ENCODE results near the gene ANO8.

The ANO8 gene

GRCh38 chr19:17329366-17330261, 5.0 kb downstream of the ANO8 start:
- no peak for DNase-seq (ENCODE audit: low read depth in 2 of 2)

- no peak for DNase-seq (ENCODE audit: low read depth in 2 of 2)
These were observed 5.9 kb downstream of the ANO8 start for GRCh38 chr19:17328517-17329365.

GRCh38 chr19:17327654-17328516, 6.8 kb downstream of the ANO8 start:
- DNase-seq (ENCODE audit: low read depth in 2 of 2), result no peak

DNA sequence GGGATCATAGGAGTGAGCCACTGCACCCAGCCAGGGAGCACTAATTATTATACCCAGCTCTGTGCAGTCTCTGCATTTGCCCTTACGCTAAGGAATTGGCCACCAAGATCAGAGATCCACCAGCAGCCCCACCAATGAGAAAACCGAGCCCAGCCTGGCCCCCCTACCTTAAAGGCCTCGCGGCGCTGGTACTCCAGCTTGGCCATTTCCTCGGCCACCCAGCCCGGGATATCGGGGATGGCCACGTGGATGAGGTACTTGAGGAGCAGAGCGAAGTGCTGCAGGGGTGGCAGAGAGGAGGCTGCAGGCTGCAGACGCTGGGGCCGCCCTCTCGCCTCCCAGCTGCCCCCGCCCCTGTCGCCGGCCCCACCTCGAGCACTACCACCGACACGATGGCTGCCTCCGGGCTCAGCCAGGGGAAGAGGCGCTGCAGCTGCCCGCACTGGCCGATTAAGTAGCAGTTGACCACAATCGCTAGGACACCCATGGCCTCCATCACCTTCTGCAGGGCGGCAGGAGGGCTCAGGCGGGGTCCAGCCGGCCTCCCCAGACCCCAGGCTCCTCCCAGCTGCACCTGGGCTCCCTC, 7.5 kb downstream of the ANO8 start:
- DNase-seq (ENCODE audit: low read depth in 2 of 2), result no peak

DNA sequence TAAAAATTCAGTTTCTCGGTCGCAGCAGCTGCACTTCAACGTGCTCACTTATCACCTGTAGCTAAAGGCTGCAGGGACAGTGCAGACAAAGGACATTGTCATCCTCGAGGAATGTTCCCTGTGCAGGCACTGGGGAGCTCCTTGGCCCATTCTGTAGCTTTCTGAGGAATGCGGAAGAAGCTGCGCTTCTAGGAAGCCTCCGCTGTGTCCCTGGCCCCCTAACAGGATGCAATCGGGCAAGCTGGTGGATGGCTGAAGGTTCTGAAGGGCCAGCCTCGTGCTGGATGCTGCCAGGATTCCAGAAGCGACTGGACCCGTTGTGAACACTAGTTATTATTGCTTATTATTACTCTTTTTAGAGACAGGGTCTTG, 8.1 kb downstream of the ANO8 start:
- DNase-seq (ENCODE audit: low read depth in 2 of 2), result no peak

DNA sequence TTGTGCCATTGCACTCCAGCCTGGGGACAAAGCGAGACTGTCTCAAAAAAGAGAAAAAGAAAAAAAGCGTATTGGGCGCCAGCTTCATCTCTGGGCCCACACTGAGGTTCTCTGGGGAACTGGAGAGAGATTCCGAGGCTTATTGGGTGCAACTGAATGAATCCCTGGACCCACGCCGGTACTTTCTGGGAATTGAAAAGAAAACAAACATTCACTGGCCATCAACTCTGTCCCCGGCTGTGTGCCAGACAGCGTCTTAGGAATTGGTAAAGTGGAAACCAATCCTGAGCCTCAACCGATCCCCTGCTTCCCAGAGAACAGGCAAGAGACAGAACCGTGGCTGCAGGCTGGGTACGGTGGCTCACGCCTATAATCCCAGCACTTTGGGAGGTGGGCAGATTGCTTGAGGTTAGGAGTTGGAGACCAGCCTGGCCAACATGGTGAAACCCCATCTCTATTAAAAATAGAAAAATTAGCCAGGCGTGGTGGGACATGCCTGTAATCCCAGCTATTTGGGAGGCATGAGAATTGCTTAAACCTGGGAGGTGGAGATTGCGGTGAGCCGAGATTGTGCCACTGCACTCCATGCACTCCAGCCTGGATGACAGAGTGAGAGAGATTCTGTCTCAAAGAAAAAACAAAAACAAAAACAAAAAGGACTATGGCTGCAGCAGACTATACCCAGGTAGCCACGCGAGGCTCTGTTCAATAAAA, 8.6 kb downstream of the ANO8 start:
- no peak for DNase-seq (ENCODE audit: low read depth in 2 of 2)

- no peak for DNase-seq (ENCODE audit: low read depth in 2 of 2)
These were observed 9.5 kb downstream of the ANO8 start for GRCh38 chr19:17325133-17325532.

- no peak for DNase-seq (ENCODE audit: low read depth in 2 of 2)
These were observed 10.1 kb downstream of the ANO8 start for GRCh38 chr19:17324357-17325114.

DNA sequence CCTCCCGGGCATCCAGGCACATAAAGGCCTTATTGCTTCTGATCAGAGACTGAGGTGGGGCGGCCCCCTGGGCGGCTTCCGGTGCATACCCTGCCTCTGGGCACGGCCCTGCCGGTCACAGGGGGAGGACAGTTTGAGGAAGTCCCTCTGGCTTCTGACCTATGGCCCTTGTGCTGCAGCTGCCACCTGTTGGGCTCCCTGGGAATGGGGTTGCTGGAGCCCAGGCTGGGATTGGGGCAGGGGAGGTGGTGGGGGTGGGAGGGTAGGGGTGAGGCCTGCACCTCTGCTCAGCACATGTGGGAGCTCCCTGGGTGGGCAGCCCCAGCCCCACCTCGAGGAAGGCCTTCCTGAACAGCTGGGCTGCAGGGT, 10.7 kb downstream of the ANO8 start:
- no peak for DNase-seq (ENCODE audit: low read depth in 2 of 2)

DNA sequence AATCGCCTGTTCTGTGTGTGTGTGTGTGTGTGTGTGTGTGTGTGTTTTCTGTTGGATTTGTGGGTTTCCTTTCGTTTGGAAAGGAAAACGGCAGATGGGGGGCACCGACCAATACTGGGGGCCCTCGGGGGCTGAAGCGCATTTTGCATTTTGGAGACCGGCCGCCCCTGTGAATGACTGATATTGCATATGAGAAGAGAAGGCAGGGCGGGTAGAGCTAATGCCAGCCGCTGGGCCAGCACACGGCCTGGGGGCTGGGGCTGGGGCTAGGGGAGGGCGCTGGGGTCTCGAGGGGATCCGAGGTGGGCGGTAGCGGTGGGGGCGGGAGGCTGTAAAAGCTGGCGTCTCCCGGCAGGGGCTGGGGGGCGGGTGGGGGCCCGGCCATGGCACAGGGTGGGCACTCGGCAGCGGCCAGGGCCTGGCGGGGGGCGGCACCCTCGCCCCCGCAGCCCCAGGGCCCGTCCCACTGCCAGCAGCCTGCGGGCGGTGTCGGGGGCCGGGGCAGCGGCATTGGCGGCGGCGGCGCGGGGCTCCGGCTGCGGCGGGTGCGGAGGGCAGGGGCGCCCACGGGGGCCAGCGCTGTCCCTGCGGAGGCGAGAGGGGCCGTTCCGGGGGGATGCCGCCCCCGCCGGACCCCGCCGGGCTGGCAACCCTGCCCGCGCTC, 11.2 kb downstream of the ANO8 start:
- no peak for DNase-seq (ENCODE audit: low read depth in 2 of 2)

DNA sequence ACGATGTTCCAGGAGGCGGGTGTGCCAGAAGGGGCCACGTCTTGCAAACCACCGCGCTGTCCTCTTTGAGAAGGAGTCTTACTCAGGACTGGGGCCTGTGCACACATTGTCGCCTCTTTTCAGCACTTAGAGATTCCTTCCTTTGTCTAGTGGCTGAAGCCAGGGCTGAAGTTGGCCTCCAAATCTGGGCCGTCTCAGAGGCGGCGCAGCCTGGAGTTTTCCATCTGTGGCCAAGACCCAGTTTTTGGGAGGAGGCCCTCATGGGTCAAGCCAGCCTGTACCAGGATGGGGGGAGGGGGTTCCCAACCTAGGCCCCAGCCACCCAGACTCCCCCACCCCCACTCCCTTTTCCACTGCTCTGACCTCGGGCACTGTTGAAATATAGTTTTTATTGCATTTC, 11.8 kb downstream of the ANO8 start:
- no peak for DNase-seq (ENCODE audit: low read depth in 2 of 2)

GRCh38 chr19:17321655-17322489, 12.8 kb downstream of the ANO8 start:
- no peak for DNase-seq (ENCODE audit: low read depth in 2 of 2)

DNA sequence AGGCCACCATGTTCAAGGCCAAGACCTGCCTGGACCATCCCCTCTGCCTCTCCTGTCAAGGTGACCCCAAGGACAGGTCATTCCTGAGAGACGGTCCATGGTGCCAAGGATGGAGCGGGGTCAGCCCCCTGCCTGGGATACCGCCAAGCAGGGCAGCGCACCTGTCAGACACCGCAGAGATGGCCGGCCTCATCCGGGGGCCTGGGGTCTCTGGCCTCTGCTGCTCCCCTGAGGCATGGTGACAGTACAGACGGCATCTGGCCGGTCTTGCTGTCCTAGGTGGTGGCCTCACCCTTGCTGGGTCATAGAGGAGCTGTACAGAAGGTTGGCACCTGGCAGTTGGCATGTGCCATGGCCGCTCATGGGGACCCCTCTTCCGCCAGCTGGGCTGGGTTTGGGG, 14.2 kb downstream of the ANO8 start:
- DNase-seq (ENCODE audit: low read depth in 2 of 2), result no peak

DNA sequence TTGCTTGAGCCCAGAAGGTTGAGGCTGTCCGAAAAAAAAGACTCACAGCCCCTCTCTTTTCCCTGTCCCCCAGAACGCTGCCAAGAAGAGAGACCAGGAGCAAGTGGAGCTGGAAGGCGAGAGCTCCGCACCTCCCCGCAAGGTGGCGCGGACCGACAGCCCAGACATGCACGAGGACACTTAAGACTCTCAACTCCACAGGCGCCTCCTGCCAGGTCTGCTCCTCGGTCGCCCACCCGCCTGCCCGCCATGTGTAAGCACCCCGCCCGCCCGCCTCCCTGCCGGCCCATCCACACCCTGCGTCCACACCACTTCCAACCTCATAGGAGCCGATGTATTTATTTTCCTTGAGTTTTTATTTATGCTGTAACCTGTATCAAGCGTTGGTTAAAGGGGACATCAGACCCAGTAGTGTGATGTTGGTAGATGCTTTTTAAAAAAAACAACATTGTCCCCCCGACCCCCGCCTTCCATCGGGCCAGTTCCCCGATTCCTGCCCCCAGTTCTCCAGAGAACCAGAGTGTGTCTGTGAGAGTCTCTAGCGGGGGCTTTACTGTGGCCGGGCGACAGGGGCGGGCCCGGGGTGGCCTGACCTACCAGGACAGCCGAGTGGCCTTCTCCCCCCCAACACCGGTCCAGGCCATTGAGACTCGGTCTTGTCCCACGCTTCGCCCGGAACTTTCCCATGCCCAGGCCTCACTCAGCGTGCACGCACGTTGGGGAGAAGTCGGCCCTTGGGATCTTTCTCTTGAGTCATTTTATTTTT, 15.0 kb downstream of the ANO8 start:
- no peak for DNase-seq (ENCODE audit: low read depth in 2 of 2)

DNA sequence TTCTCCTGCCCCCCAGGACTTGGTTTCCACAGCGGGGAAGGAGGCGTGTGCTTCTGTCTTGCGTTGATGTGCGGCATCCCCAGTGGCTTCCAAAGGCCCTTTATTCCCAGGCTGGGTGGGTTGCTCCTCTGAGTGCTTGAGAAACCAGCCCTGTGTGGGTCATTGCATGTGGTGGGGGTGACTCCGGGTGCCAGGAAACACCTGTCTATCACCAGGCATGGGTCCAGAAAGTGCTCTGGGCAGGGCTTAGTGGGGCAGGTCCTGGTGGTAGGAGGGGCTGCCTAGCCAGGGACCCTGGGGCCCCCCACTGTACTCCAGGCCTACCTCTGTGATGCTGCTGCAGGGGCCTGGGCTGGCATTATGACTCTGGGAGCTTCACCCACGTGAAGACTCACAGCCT, 15.7 kb downstream of the ANO8 start:
- DNase-seq (ENCODE audit: low read depth in 2 of 2), result no peak

GRCh38 chr19:17314007-17314593, 20.6 kb downstream of the ANO8 start:
- no peak for DNase-seq (ENCODE audit: low read depth in 2 of 2)
